Upper lobe of left lung (tissue), 4 donors: ENCODE measurements around the gene CACNA1A.

ENCODE experiments used
- EP300 ChIP-seq, 4 donors: sonication (generic); formaldehyde crosslinking; IDR thresholded peaks; one replicate each; pipeline ENCODE4 v1.5.1; 2017; ENCODE audit warnings: antibody characterized with exemption in 4 of 4, control low read depth in 2 of 4
- POLR2AphosphoS5 ChIP-seq, 2 donors: sonication (generic); formaldehyde crosslinking; IDR thresholded peaks; one replicate each; pipeline ENCODE4 v1.5.1; 2017; ENCODE audit warnings: antibody characterized with exemption in 2 of 2
- TF ChIP-seq, protein P1 (sequence below), 6 experiments: fragments of 450-650 bp in 4 of 6; fragments of 200-600 bp in 2 of 6; sonication (generic) in 2 of 6; IDR thresholded peaks; one replicate each; pipeline ENCODE4 v1.5.1; 2016 to 2019; ENCODE audit warnings: antibody characterized with exemption in 6 of 6

DNA sequence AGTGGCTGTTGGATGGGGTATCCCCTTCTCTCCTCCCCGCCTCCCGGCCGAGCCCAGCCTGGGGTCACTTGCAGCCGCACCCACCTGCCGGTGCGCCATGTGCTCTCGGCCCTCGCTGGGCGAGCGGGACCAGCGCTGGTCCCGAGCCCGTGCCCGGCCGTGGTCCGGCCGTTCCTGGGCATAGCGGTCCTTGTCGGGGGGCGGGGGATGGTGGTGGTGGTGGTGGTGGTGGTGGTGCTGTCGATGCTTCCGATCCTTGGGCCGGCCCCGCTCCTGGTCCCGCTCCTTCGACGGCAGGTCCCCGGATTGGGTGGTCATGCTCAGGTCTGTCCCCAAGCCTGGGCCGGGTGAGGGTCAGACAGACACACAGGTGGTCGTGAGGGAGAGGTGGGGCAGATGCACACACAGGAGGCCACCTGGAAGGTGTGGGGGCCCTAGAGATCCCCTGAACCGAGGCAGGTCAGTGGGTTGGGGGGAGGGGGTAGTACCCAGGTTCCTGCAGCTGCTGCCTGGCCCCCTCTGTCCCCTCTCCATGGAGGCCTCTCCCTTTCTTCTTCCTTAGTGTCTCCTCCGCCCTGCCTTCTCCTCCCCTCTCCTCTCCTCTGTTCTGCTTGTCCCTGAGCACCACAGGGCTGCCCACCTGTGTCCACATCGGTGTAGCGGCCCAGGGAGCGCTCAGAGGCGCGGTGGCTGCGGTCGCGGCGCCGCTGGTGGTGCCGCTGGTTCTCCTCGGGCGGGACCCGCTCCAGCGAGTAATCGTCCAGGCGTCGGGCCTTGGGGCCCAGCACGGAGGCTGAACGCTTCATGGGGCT is 297.4 kb downstream of the CACNA1A start:
- TF ChIP-seq, protein P1, sequence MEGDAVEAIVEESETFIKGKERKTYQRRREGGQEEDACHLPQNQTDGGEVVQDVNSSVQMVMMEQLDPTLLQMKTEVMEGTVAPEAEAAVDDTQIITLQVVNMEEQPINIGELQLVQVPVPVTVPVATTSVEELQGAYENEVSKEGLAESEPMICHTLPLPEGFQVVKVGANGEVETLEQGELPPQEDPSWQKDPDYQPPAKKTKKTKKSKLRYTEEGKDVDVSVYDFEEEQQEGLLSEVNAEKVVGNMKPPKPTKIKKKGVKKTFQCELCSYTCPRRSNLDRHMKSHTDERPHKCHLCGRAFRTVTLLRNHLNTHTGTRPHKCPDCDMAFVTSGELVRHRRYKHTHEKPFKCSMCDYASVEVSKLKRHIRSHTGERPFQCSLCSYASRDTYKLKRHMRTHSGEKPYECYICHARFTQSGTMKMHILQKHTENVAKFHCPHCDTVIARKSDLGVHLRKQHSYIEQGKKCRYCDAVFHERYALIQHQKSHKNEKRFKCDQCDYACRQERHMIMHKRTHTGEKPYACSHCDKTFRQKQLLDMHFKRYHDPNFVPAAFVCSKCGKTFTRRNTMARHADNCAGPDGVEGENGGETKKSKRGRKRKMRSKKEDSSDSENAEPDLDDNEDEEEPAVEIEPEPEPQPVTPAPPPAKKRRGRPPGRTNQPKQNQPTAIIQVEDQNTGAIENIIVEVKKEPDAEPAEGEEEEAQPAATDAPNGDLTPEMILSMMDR (IDR thresholded peaks at IDR 0.05) = no peak
- TF ChIP-seq EP300 (IDR thresholded peaks at IDR 0.05) (no peak), POLR2AphosphoS5 (IDR thresholded peaks at IDR 0.05) (no peak)
